ENCODE results near the gene ZDHHC8. TPM values are rescaled to one million over a fixed set of nuclear protein-coding genes. Genes with fewer than 3 reads are reported as not detected.

ZDHHC8 gene
- polyA plus RNA-seq, 2 of the 4 experiments (the other 2 are of a cell fraction), result 5.3 to 28.1 TPM

DNA sequence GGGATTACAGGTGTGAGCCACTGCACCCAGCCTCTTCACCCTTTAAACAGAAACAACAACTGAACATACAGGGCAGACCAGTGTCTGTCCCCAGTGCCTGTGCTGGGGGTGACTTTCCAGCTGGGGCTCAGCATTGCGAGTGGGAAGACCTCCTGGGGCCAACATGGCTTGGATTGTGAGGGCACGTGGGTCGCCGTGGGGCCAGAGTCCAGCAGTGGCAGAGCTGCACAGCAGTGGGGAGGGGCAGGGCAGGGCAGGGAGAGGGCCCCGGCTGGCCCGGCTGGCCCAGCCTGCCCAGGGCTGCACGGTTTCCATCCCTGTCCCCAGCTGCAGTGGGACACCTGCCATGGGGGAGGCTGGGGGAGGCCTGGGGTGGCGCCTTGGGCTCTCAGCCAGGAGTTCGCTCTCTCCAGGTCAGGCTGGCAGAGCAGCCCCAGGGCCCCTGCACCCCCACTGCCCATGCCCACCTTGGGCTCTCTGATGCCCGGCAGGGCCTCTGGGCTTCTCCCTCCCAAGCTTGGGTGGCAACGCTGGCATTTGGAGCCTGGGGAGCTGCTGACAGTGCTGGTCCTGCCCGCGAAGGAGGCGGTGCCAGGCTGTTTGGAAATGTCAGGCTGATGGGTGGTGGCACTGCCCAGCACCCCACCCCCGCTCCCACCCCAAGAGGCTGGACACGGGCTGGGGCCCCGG, 49.7 kb downstream of the ZDHHC8 start (continued):
- TF ChIP-seq FOXS1 (CRISPR knock-in tag; IDR thresholded peaks at IDR 0.05) (no peak), MYC (IDR thresholded peaks at IDR 0.05; ENCODE audit: borderline replicate concordance, low read length) (no peak), HDAC2 (IDR thresholded peaks at IDR 0.05) (no peak), POLR2A (IDR thresholded peaks at IDR 0.05; ENCODE audit: low read length) (no peak), NR3C1 (IDR thresholded peaks at IDR 0.05) (no peak), RNF2 (IDR thresholded peaks at IDR 0.05; ENCODE audit: borderline replicate concordance, low read depth) (no peak), HOXB5 (CRISPR knock-in tag; IDR thresholded peaks at IDR 0.05) (no peak)
- TF ChIP-seq, protein P1, sequence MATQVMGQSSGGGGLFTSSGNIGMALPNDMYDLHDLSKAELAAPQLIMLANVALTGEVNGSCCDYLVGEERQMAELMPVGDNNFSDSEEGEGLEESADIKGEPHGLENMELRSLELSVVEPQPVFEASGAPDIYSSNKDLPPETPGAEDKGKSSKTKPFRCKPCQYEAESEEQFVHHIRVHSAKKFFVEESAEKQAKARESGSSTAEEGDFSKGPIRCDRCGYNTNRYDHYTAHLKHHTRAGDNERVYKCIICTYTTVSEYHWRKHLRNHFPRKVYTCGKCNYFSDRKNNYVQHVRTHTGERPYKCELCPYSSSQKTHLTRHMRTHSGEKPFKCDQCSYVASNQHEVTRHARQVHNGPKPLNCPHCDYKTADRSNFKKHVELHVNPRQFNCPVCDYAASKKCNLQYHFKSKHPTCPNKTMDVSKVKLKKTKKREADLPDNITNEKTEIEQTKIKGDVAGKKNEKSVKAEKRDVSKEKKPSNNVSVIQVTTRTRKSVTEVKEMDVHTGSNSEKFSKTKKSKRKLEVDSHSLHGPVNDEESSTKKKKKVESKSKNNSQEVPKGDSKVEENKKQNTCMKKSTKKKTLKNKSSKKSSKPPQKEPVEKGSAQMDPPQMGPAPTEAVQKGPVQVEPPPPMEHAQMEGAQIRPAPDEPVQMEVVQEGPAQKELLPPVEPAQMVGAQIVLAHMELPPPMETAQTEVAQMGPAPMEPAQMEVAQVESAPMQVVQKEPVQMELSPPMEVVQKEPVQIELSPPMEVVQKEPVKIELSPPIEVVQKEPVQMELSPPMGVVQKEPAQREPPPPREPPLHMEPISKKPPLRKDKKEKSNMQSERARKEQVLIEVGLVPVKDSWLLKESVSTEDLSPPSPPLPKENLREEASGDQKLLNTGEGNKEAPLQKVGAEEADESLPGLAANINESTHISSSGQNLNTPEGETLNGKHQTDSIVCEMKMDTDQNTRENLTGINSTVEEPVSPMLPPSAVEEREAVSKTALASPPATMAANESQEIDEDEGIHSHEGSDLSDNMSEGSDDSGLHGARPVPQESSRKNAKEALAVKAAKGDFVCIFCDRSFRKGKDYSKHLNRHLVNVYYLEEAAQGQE (IDR thresholded peaks at IDR 0.05), result no peak

DNA sequence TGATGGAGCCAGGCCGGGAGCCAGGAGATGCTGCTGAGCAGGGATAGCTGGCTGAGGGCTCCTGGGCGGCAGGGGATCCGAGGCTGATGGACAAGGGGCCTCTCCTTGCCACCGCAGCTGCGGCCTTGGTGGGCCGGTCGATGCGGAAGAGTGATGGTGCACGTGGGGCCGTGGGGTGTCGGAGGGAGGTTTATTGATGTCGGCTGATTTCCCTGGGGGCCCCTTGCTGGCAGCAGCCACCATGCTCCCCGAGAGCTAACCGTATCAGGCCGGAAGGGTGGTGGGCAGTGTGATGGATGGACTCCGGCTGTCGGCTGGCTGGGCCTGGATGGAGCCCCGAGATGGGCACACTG, 50.3 kb downstream of the ZDHHC8 start:
- no peak overlapping the region for H3K27ac ChIP-seq
- no peaks in the 10 kb centered on the region for H3K9me3 ChIP-seq
- no peak overlapping the region for H3K4me2 ChIP-seq
- no peak for TF ChIP-seq SMC3 (IDR thresholded peaks at IDR 0.05)
- TF ChIP-seq HOXB5 (CRISPR knock-in tag; IDR thresholded peaks at IDR 0.05), result no peak
- TF ChIP-seq MAX (IDR thresholded peaks at IDR 0.05), result no peak
- no peak for TF ChIP-seq JUNB (IDR thresholded peaks at IDR 0.05)
- ChIA-PET POLR2A (no interaction called here), CTCF (no interaction called here)
- no peak for FAIRE-seq
- no peak overlapping the region for H3K4me3 ChIP-seq
- ATAC-seq, result no peak
- WGBS (ENCODE audit: missing lambda C conversion rate), result 55% methylated on average over 2 of the region's 18 CpGs
- DNase-seq (ENCODE audit: low read depth in 1 of 2, low spot score in 1 of 2), result no peak
- no peaks in the 10 kb centered on the region for H3K4me1 ChIP-seq

DNA sequence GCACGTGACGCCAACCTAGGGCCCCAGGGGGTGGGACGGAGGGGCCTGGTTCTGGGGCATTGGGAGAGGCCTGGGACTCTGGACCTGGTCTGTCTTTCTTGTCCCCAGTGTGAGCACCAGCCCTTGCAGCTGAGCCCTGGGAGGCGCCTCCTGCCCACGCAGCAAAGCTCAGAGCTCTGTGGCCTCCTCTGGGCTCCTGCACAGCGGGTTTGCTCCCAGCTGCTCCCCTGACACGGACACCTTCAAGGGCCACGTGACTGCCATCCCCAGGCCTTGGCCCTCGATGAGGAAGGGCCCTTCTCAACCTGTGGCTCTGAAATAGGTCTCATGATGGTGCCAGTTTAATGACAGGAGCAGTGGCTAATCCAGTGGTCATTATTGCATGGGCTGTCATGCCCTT, 50.8 kb downstream of the ZDHHC8 start:
- no peak for ATAC-seq
- Histone ChIP-seq H3K9me3 (no peaks in the 10 kb centered on the region), H3K4me2 (no peak overlapping the region), H3K4me3 (no peak overlapping the region), H3K4me1 (no peaks in the 10 kb centered on the region), H3K27ac (no peak overlapping the region)
- no peak for DNase-seq (ENCODE audit: low read depth in 1 of 2, low spot score in 1 of 2)
- FAIRE-seq, result no peak
- WGBS (ENCODE audit: missing lambda C conversion rate), result 47% methylated on average over 3 of the region's 9 CpGs
- ChIA-PET POLR2A (no interaction called here), CTCF (no interaction called here)
- no peak for TF ChIP-seq CHD2 (IDR thresholded peaks at IDR 0.05; ENCODE audit: low read length, partially characterized antibody)
- no peak for TF ChIP-seq CEBPB (IDR thresholded peaks at IDR 0.05)
- no peak for TF ChIP-seq POLR2AphosphoS2 (conservative IDR thresholded peaks at IDR 0.05; ENCODE audit: low read length)
- TF ChIP-seq CTCF (IDR thresholded peaks at IDR 0.05), result no peak
- no peak for TF ChIP-seq RFX5 (IDR thresholded peaks at IDR 0.05)
- no peak for TF ChIP-seq KDM1A (IDR thresholded peaks at IDR 0.05; ENCODE audit: low read depth)
- no peak for TF ChIP-seq RARB (CRISPR knock-in tag; IDR thresholded peaks at IDR 0.05)
- TF ChIP-seq MYC (IDR thresholded peaks at IDR 0.05; ENCODE audit: borderline replicate concordance, low read length), result no peak
- no peak for TF ChIP-seq NPAS2 (CRISPR knock-in tag; IDR thresholded peaks at IDR 0.05; ENCODE audit: borderline replicate concordance)
- TF ChIP-seq MAX (IDR thresholded peaks at IDR 0.05), result no peak
- no peak for TF ChIP-seq RNF2 (IDR thresholded peaks at IDR 0.05; ENCODE audit: borderline replicate concordance, low read depth)
- TF ChIP-seq RCOR1 (IDR thresholded peaks at IDR 0.05; ENCODE audit: low read depth, low read length), result no peak
- TF ChIP-seq ZSCAN20 (CRISPR knock-in tag; IDR thresholded peaks at IDR 0.05), result no peak
- TF ChIP-seq ZFP36 (IDR thresholded peaks at IDR 0.05; ENCODE audit: borderline replicate concordance, partially characterized antibody), result no peak
- TF ChIP-seq ESRRA (IDR thresholded peaks at IDR 0.05; ENCODE audit: borderline replicate concordance, low read length), result no peak
- TF ChIP-seq TFCP2L1 (CRISPR knock-in tag; IDR thresholded peaks at IDR 0.05), result no peak
- TF ChIP-seq POLR2A (IDR thresholded peaks at IDR 0.05; ENCODE audit: low read length), result no peak

Data from A549 (cell line).